GM12874 (cell line): ENCODE data around the gene PLXNA2.

Experiments
- CTCF ChIP-seq: IDR thresholded peaks from 2 replicates; pipeline ENCODE4 v1.5.1; 2011; ENCODE audit warnings: low read depth, mild to moderate bottlenecking, control low read depth, low read length, moderate library complexity; ENCODE audit not compliant: insufficient read depth

Gene PLXNA2

GRCh38 chr1:208232662-208233038 is 11.5 kb downstream of the PLXNA2 start:
- TF ChIP-seq CTCF, result no peak

GRCh38 chr1:208231881-208232661 is 12.1 kb downstream of the PLXNA2 start:
- TF ChIP-seq CTCF, result no peak

GRCh38 chr1:208230668-208231529 is 13.3 kb downstream of the PLXNA2 start:
- TF ChIP-seq CTCF, result no peak

- no peak for TF ChIP-seq CTCF
Observed at GRCh38 chr1:208228550-208228949, 15.6 kb downstream of the PLXNA2 start.

GRCh38 chr1:208228026-208228425 is 16.2 kb downstream of the PLXNA2 start:
- no peak for TF ChIP-seq CTCF

- no peak for TF ChIP-seq CTCF
Observed at GRCh38 chr1:208227366-208227765, 16.8 kb downstream of the PLXNA2 start.

GRCh38 chr1:208225954-208226937 is 17.9 kb downstream of the PLXNA2 start:
- no peak for TF ChIP-seq CTCF
